Measurements from ENCODE around the gene CFAP157. TPM values are rescaled to one million over a fixed set of nuclear protein-coding genes. Genes with fewer than 3 reads are reported as not detected.

CFAP157 gene
- polyA plus RNA-seq (2013, experiment 1 of 2) = 0.03 TPM
- polyA plus RNA-seq (2013, experiment 2 of 2) = 0.06 TPM

DNA sequence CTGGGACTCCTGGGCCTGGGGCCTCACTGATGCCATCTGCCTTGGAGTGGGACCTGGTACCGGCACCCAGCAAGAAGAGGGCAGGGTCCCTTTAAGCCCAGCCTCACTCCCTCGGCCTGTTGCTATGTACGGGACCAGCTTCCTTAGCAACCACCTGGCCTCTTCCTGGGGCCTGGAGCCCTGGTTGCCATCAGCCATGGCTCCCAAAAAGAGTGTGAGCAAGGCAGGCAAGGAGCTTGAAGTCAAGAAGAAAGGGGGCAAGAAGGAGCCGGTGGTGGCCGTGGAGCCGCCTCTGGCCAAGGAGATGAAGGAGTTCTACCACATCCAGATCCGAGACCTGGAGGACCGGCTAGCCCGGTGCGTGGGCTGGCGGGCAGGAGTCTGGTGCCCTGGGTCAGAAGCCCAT lies at the start of gene CFAP157:
Gene CFAP157, plus strand, starts transcription at position 153 of the 406 bp plus-strand sequence. Its CDS starts 44 bp downstream, at position 197.
- Histone ChIP-seq H4K8ac (ENCODE audit: low read depth, low read length) (peak within 1 kb of the TSS; percentile 58), H3K23ac (ENCODE audit: low read depth, low read length, poor library complexity) (peak within 1 kb of the TSS; percentile 75), H2AFZ (ENCODE audit: low read length) (peak within 1 kb of the TSS; percentile 78), H3K18ac (ENCODE audit: low read length) (peak within 1 kb of the TSS; percentile 86), H3K4ac (ENCODE audit: low read length) (peak within 1 kb of the TSS; percentile 44), H2BK15ac (ENCODE audit: low read length) (peak within 1 kb of the TSS; percentile 84), H2BK5ac (ENCODE audit: low read length) (no peak within 1 kb of the TSS), H3K4me1 (ENCODE audit: control insufficient read depth in 2 of 2, insufficient read depth in 1 of 2, low read depth in 1 of 2, low read length in 2 of 2) (peaks cover 10 to 18% of the 10 kb centered on the region in 2 donors), H3K27ac (replicated peaks; ENCODE audit: low read length) (no peak within 1 kb of the TSS), H3K27me3 (ENCODE audit: control insufficient read depth in 3 of 3, insufficient read depth in 3 of 3, low read depth in 1 of 3, low read length in 3 of 3) (no peaks in the 10 kb centered on the region), H3K4me3 (ENCODE audit: low read length in 2 of 2) (no peak within 1 kb of the TSS), H2BK12ac (ENCODE audit: low read length) (no peak within 1 kb of the TSS), H3K79me1 (ENCODE audit: low read depth, low read length) (no peaks in the 10 kb centered on the region), H3K4me2 (ENCODE audit: insufficient read depth, low read length, poor library complexity, severe bottlenecking) (no peak within 1 kb of the TSS), H3K36me3 (replicated peaks in 1 of 2; ENCODE audit: control insufficient read depth in 2 of 2, insufficient read depth in 2 of 2, low read length in 2 of 2) (no peaks in the 10 kb centered on the region), H4K91ac (ENCODE audit: low read depth, low read length, poor library complexity) (peak within 1 kb of the TSS; percentile 64), H2BK120ac (ENCODE audit: low read depth, low read length) (no peak within 1 kb of the TSS), H2AK5ac (ENCODE audit: low read depth, low read length) (peak within 1 kb of the TSS; percentile 44), H3K9me3 (replicated peaks in 1 of 2; ENCODE audit: control insufficient read depth in 2 of 2, insufficient read depth in 1 of 2, low read depth in 1 of 2, low read length in 2 of 2) (peaks cover 0 to 3% of the 10 kb centered on the region in 2 donors), H3K14ac (ENCODE audit: low read length) (no peak within 1 kb of the TSS), H3K9ac (ENCODE audit: low read depth, low read length, poor library complexity) (peak within 1 kb of the TSS; percentile 64)
- no CpG with 5 or more reads among the region's 11 CpGs for WGBS, 2 donors (ENCODE audit: extremely low coverage in 2 of 2, insufficient read length in 2 of 2, insufficient replicate concordance in 1 of 2)
- no peak for DNase-seq (ENCODE audit: low spot score)

- Histone ChIP-seq H2BK5ac (ENCODE audit: low read length) (no peak overlapping the region), H3K27ac (replicated peaks; ENCODE audit: low read length) (no peak overlapping the region), H3K36me3 (replicated peaks in 1 of 2; ENCODE audit: control insufficient read depth in 2 of 2, insufficient read depth in 2 of 2, low read length in 2 of 2) (peaks cover 10 to 39% of the 10 kb centered on the region in 2 donors), H3K14ac (ENCODE audit: low read length) (no peak overlapping the region), H3K4ac (ENCODE audit: low read length) (no peak overlapping the region), H3K9ac (ENCODE audit: low read depth, low read length, poor library complexity) (no peak overlapping the region), H2AFZ (ENCODE audit: low read length) (no peak overlapping the region), H3K23ac (ENCODE audit: low read depth, low read length, poor library complexity) (no peak overlapping the region), H3K4me1 (ENCODE audit: control insufficient read depth in 2 of 2, insufficient read depth in 1 of 2, low read depth in 1 of 2, low read length in 2 of 2) (peaks cover 0 to 3% of the 10 kb centered on the region in 2 donors), H2BK120ac (ENCODE audit: low read depth, low read length) (no peak overlapping the region), H3K27me3 (ENCODE audit: control insufficient read depth in 3 of 3, insufficient read depth in 3 of 3, low read depth in 1 of 3, low read length in 3 of 3) (no peaks in the 10 kb centered on the region), H3K4me3 (ENCODE audit: low read length in 2 of 2) (no peak overlapping the region), H3K9me3 (replicated peaks in 1 of 2; ENCODE audit: control insufficient read depth in 2 of 2, insufficient read depth in 1 of 2, low read depth in 1 of 2, low read length in 2 of 2) (no peaks in the 10 kb centered on the region), H3K79me1 (ENCODE audit: low read depth, low read length) (no peaks in the 10 kb centered on the region), H3K18ac (ENCODE audit: low read length) (no peak overlapping the region), H2AK5ac (ENCODE audit: low read depth, low read length) (no peak overlapping the region), H2BK15ac (ENCODE audit: low read length) (no peak overlapping the region), H3K4me2 (ENCODE audit: insufficient read depth, low read length, poor library complexity, severe bottlenecking) (no peak overlapping the region), H2BK12ac (ENCODE audit: low read length) (no peak overlapping the region), H4K8ac (ENCODE audit: low read depth, low read length) (no peak overlapping the region), H4K91ac (ENCODE audit: low read depth, low read length, poor library complexity) (no peak overlapping the region)
- whole genome bisulfite sequencing, 2 donors (ENCODE audit: extremely low coverage in 2 of 2, insufficient read length in 2 of 2, insufficient replicate concordance in 1 of 2) = no CpG with 5 or more reads among the region's 5 CpGs
- no peak for DNase-seq (ENCODE audit: low spot score)
Observed at GRCh38 chr9:127658428-127658827, 48.4 kb upstream of the CFAP157 start.

DNA sequence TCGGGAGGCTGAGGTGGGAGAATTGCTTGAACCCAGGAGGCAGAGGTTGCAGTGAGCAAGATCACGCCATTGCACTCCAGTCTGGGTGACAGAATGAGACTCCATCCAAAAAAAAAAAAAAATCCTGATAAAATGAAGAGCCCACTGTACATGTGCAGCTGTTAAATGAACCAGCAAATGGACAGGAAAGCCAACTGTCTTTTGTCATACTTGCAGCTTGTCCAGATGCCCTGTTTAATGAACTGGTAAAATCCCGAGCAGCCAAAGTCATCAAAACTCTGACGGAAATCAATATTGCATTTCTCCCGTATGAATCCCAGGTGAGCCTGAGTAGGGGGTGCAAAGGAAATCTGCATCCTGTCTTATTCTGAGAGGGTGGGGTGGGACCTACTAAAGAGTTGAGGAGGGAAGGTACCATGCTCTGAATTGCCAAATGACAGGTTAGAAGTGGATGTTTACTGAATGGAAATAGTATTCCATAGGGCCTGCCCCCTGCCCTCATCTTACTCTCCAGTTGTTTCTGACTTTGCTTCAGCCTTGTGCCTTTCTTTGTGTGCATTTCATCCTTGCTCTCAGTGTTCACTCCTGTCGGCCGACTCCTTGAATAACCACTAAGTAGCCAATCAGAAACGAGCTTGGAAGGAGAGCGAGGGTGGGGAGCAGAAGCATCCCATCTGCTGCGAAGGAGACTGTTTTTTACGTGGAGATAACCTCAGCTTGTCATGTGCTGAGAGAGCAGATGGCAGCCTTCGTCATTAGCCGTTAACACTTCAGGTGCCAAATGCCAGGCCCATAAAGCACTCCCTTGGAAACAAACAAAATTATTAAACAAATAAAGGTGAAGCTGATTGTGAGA lies 45.7 kb upstream of the CFAP157 start:
- no peak overlapping the region for H2BK12ac ChIP-seq (ENCODE audit: low read length)
- H4K8ac ChIP-seq (ENCODE audit: low read depth, low read length) = no peak overlapping the region
- H2BK120ac ChIP-seq (ENCODE audit: low read depth, low read length) = no peak overlapping the region
- H3K4me1 ChIP-seq (ENCODE audit: control insufficient read depth in 2 of 2, insufficient read depth in 1 of 2, low read depth in 1 of 2, low read length in 2 of 2) = peaks cover 0 to 6% of the 10 kb centered on the region in 2 donors
- H3K9ac ChIP-seq (ENCODE audit: low read depth, low read length, poor library complexity) = no peak overlapping the region
- no peak overlapping the region for H2BK15ac ChIP-seq (ENCODE audit: low read length)
- no CpG with 5 or more reads among the region's 13 CpGs for WGBS, 2 donors (ENCODE audit: extremely low coverage in 2 of 2, insufficient read length in 2 of 2, insufficient replicate concordance in 1 of 2)
- H3K4me2 ChIP-seq (ENCODE audit: insufficient read depth, low read length, poor library complexity, severe bottlenecking) = no peak overlapping the region
- peaks cover 10 to 50% of the 10 kb centered on the region in 2 donors for H3K36me3 ChIP-seq (replicated peaks in 1 of 2; ENCODE audit: control insufficient read depth in 2 of 2, insufficient read depth in 2 of 2, low read length in 2 of 2)
- no peak overlapping the region for H3K4me3 ChIP-seq (ENCODE audit: low read length in 2 of 2)
- H3K79me1 ChIP-seq (ENCODE audit: low read depth, low read length) = no peaks in the 10 kb centered on the region
- no peak overlapping the region for H3K18ac ChIP-seq (ENCODE audit: low read length)
- no peak overlapping the region for H3K23ac ChIP-seq (ENCODE audit: low read depth, low read length, poor library complexity)
- H3K27ac ChIP-seq (replicated peaks; ENCODE audit: low read length) = no peak overlapping the region
- DNase-seq (ENCODE audit: low spot score) = peak; percentile 18
- no peaks in the 10 kb centered on the region for H3K27me3 ChIP-seq (ENCODE audit: control insufficient read depth in 3 of 3, insufficient read depth in 3 of 3, low read depth in 1 of 3, low read length in 3 of 3)
- no peak overlapping the region for H3K14ac ChIP-seq (ENCODE audit: low read length)
- no peak overlapping the region for H2AFZ ChIP-seq (ENCODE audit: low read length)
- no peak overlapping the region for H3K4ac ChIP-seq (ENCODE audit: low read length)
- H3K9me3 ChIP-seq (replicated peaks in 1 of 2; ENCODE audit: control insufficient read depth in 2 of 2, insufficient read depth in 1 of 2, low read depth in 1 of 2, low read length in 2 of 2) = no peaks in the 10 kb centered on the region
- no peak overlapping the region for H2BK5ac ChIP-seq (ENCODE audit: low read length)
- H4K91ac ChIP-seq (ENCODE audit: low read depth, low read length, poor library complexity) = no peak overlapping the region
- no peak overlapping the region for H2AK5ac ChIP-seq (ENCODE audit: low read depth, low read length)

- no peak overlapping the region for H2BK5ac ChIP-seq (ENCODE audit: low read length)
- H3K79me1 ChIP-seq (ENCODE audit: low read depth, low read length) = no peaks in the 10 kb centered on the region
- H4K91ac ChIP-seq (ENCODE audit: low read depth, low read length, poor library complexity) = no peak overlapping the region
- no peaks in the 10 kb centered on the region for H3K9me3 ChIP-seq (replicated peaks in 1 of 2; ENCODE audit: control insufficient read depth in 2 of 2, insufficient read depth in 1 of 2, low read depth in 1 of 2, low read length in 2 of 2)
- no peak overlapping the region for H2AFZ ChIP-seq (ENCODE audit: low read length)
- H3K4me3 ChIP-seq (ENCODE audit: low read length in 2 of 2) = no peak overlapping the region
- H3K9ac ChIP-seq (ENCODE audit: low read depth, low read length, poor library complexity) = no peak overlapping the region
- H3K4me2 ChIP-seq (ENCODE audit: insufficient read depth, low read length, poor library complexity, severe bottlenecking) = no peak overlapping the region
- H4K8ac ChIP-seq (ENCODE audit: low read depth, low read length) = no peak overlapping the region
- no peak overlapping the region for H2BK12ac ChIP-seq (ENCODE audit: low read length)
- H3K27me3 ChIP-seq (ENCODE audit: control insufficient read depth in 3 of 3, insufficient read depth in 3 of 3, low read depth in 1 of 3, low read length in 3 of 3) = no peaks in the 10 kb centered on the region
- H3K4ac ChIP-seq (ENCODE audit: low read length) = no peak overlapping the region
- no peak overlapping the region for H3K18ac ChIP-seq (ENCODE audit: low read length)
- H2AK5ac ChIP-seq (ENCODE audit: low read depth, low read length) = no peak overlapping the region
- no peak for DNase-seq (ENCODE audit: low spot score)
- no peak overlapping the region for H2BK120ac ChIP-seq (ENCODE audit: low read depth, low read length)
- H3K14ac ChIP-seq (ENCODE audit: low read length) = no peak overlapping the region
- H3K4me1 ChIP-seq (ENCODE audit: control insufficient read depth in 2 of 2, insufficient read depth in 1 of 2, low read depth in 1 of 2, low read length in 2 of 2) = peaks cover 0 to 6% of the 10 kb centered on the region in 2 donors
- H3K23ac ChIP-seq (ENCODE audit: low read depth, low read length, poor library complexity) = no peak overlapping the region
- WGBS, 2 donors (ENCODE audit: extremely low coverage in 2 of 2, insufficient read length in 2 of 2, insufficient replicate concordance in 1 of 2) = no CpG with 5 or more reads among the region's 1 CpG
- peaks cover 10 to 51% of the 10 kb centered on the region in 2 donors for H3K36me3 ChIP-seq (replicated peaks in 1 of 2; ENCODE audit: control insufficient read depth in 2 of 2, insufficient read depth in 2 of 2, low read length in 2 of 2)
- H2BK15ac ChIP-seq (ENCODE audit: low read length) = no peak overlapping the region
- no peak overlapping the region for H3K27ac ChIP-seq (replicated peaks; ENCODE audit: low read length)
Observed at GRCh38 chr9:127662617-127663016, 44.2 kb upstream of the CFAP157 start.
